Liver (tissue), 9 donors: ENCODE results near the gene NAXE. TPM values are rescaled to one million over a fixed set of nuclear protein-coding genes. Genes with fewer than 3 reads are reported as not detected.

Experiments
- DNase-seq: peaks from one replicate; pipeline ENCODE4 v3.0.0-alpha.2; 2017; ENCODE audit warnings: low spot score
- H3K27ac ChIP-seq, 2 donors: one replicate each; pipeline ENCODE4 v1.7.0; 2013; ENCODE audit warnings: inconsistent platforms in 2 of 2, low read length in 2 of 2, control low read depth in 1 of 2, low read depth in 1 of 2, mild to moderate bottlenecking in 1 of 2
- H3K27me3 ChIP-seq, 4 donors: one replicate each; pipeline versions ENCODE4 v1.6.1 to v1.7.0; 2013; ENCODE audit warnings: low read length in 3 of 4, inconsistent platforms in 1 of 4, mild to moderate bottlenecking in 1 of 4, moderate library complexity in 1 of 4; ENCODE audit not compliant: control insufficient read depth in 4 of 4, insufficient read depth in 4 of 4
- H3K36me3 ChIP-seq, 4 donors: one replicate each; pipeline versions ENCODE4 v1.6.1 to v1.7.0; 2013; ENCODE audit warnings: low read length in 3 of 4, mild to moderate bottlenecking in 3 of 4, low read depth in 1 of 4, moderate library complexity in 1 of 4; ENCODE audit not compliant: control insufficient read depth in 4 of 4, insufficient read depth in 3 of 4
- H3K4me1 ChIP-seq, 4 donors: one replicate each; pipeline versions ENCODE4 v1.6.1 to v1.7.0; 2013; ENCODE audit warnings: low read length in 3 of 4, mild to moderate bottlenecking in 3 of 4, moderate library complexity in 1 of 4; ENCODE audit not compliant: control insufficient read depth in 4 of 4, insufficient read depth in 4 of 4
- H3K4me3 ChIP-seq, 3 donors: one replicate each; pipeline versions ENCODE4 v1.6.1 to v1.7.0; 2013; ENCODE audit warnings: low read length in 3 of 3, control low read depth in 1 of 3, low read depth in 1 of 3, mild to moderate bottlenecking in 1 of 3
- H3K9ac ChIP-seq, 2 donors: one replicate each; pipeline ENCODE4 v1.7.0; 2013; ENCODE audit warnings: low read length in 2 of 2, mild to moderate bottlenecking in 2 of 2, moderate library complexity in 2 of 2, control low read depth in 1 of 2, low read depth in 1 of 2
- H3K9me3 ChIP-seq, 4 donors: one replicate each; pipeline versions ENCODE4 v1.6.1 to v1.7.0; 2013; ENCODE audit warnings: low read length in 3 of 4; ENCODE audit not compliant: control insufficient read depth in 4 of 4
- CTCF ChIP-seq: fragments of 150-350 bp; IDR thresholded peaks from 2 replicates; pipeline ENCODE4 v1.5.1; 2017; ENCODE audit warnings: improper control_type of control experiment, low read depth, low read length; ENCODE audit not compliant: missing input control
- GABPA ChIP-seq, 2 donors: IDR thresholded peaks in 1 of 2; conservative IDR thresholded peaks in 1 of 2; 2 replicates each; pipeline ENCODE4 v1.6.1; 2016; ENCODE audit warnings: antibody characterized with exemption in 2 of 2, mild to moderate bottlenecking in 1 of 2, moderate library complexity in 1 of 2
- HNF4A ChIP-seq, 2 donors: conservative IDR thresholded peaks; 2 replicates each; pipeline ENCODE4 v1.6.1; 2016; ENCODE audit warnings: antibody characterized with exemption in 2 of 2, mild to moderate bottlenecking in 2 of 2
- HNF4G ChIP-seq: IDR thresholded peaks from 2 replicates; pipeline ENCODE4 v1.6.1; 2016; ENCODE audit warnings: antibody characterized with exemption
- JUND ChIP-seq, 2 donors: IDR thresholded peaks; 2 replicates each; pipeline ENCODE4 v1.6.1; 2016; ENCODE audit warnings: antibody characterized with exemption in 2 of 2
- NR2F2 ChIP-seq: IDR thresholded peaks from 2 replicates; pipeline ENCODE4 v1.6.1; 2016; ENCODE audit warnings: antibody characterized with exemption
- RAD21 ChIP-seq, 2 donors: IDR thresholded peaks; 2 replicates each; pipeline ENCODE4 v1.6.1; 2016; ENCODE audit warnings: antibody characterized with exemption in 2 of 2, mild to moderate bottlenecking in 2 of 2
- SP1 ChIP-seq: IDR thresholded peaks from 2 replicates; pipeline ENCODE4 v1.6.1; 2018; ENCODE audit warnings: antibody characterized with exemption, mild to moderate bottlenecking
- TAF1 ChIP-seq: conservative IDR thresholded peaks from 2 replicates; pipeline ENCODE4 v1.6.1; 2016; ENCODE audit warnings: antibody characterized with exemption, mild to moderate bottlenecking
- WGBS: extraction: QIAGEN DNeasy Blood & Tissue Kit; methylation state at CpG from one replicate; pipeline ENCODE4 v1.1.7; 2013; 5-methylcytosine and 5-hydroxymethylcytosine counted together
- polyA plus RNA-seq, 2 donors: library from polyadenylated mRNA; stranded (reverse) in 1 of 2; unstranded in 1 of 2; fragments of 200-250 nt in 1 of 2; fragments of >200 nt in 1 of 2; fragmentation: Nextera tagmentation in 1 of 2; extraction: Ambion mirVana in 1 of 2; gene quantifications; one replicate each; pipeline versions ENCODE4 v1.2.1 to v1.2.3, GENCODE V29; 2013 to 2015
- total RNA-seq, 2 donors: library from RNA; depleted of rRNA; stranded (reverse); fragments of >200 nt; gene quantifications; one replicate each; pipeline ENCODE4 v1.2.3, GENCODE V29; 2014
- TF ChIP-seq, protein P1 (sequence below): IDR thresholded peaks from 2 replicates; pipeline ENCODE4 v1.6.1; 2016; ENCODE audit warnings: antibody characterized with exemption, mild to moderate bottlenecking
- TF ChIP-seq, protein P2 (sequence below): IDR thresholded peaks from 2 replicates; pipeline ENCODE4 v1.6.1; 2016; ENCODE audit warnings: antibody characterized with exemption
- TF ChIP-seq, protein P3 (sequence below): IDR thresholded peaks from 2 replicates; pipeline ENCODE4 v1.6.1; 2016; ENCODE audit warnings: antibody characterized with exemption
- donor health status: healthy.
- donor health status: healthy.
- donor health status: healthy.
- donor health status: healthy.
- donor health status: healthy.

NAXE gene
- total and polyA plus RNA-seq, 4 donors, result 20.6 to 73.8 (median 46.9) TPM

- TF ChIP-seq, protein P1, sequence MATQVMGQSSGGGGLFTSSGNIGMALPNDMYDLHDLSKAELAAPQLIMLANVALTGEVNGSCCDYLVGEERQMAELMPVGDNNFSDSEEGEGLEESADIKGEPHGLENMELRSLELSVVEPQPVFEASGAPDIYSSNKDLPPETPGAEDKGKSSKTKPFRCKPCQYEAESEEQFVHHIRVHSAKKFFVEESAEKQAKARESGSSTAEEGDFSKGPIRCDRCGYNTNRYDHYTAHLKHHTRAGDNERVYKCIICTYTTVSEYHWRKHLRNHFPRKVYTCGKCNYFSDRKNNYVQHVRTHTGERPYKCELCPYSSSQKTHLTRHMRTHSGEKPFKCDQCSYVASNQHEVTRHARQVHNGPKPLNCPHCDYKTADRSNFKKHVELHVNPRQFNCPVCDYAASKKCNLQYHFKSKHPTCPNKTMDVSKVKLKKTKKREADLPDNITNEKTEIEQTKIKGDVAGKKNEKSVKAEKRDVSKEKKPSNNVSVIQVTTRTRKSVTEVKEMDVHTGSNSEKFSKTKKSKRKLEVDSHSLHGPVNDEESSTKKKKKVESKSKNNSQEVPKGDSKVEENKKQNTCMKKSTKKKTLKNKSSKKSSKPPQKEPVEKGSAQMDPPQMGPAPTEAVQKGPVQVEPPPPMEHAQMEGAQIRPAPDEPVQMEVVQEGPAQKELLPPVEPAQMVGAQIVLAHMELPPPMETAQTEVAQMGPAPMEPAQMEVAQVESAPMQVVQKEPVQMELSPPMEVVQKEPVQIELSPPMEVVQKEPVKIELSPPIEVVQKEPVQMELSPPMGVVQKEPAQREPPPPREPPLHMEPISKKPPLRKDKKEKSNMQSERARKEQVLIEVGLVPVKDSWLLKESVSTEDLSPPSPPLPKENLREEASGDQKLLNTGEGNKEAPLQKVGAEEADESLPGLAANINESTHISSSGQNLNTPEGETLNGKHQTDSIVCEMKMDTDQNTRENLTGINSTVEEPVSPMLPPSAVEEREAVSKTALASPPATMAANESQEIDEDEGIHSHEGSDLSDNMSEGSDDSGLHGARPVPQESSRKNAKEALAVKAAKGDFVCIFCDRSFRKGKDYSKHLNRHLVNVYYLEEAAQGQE, result no peak
Measured at GRCh38 chr1:156643049-156643777, 51.6 kb downstream of the NAXE start (continued).

DNA sequence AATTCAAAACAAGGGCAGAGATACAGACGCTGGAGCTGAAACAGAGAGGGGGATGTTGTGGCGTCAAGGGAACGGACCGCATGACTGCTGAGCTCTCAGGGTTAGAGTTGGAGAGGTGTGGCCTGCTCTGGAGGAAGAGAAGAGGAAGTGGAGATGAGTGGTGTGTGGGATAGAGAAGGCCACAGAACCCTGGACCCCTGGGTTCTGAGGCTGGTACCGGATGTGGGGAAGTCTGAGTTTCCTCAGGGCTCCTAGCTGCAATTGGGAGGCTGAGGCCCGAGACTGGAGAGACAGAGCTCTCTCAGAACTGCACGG, 52.2 kb downstream of the NAXE start:
- Histone ChIP-seq H3K9ac (no peak overlapping the region), H3K9me3 (no peaks in the 10 kb centered on the region), H3K4me3 (no peak overlapping the region), H3K27ac (no peak overlapping the region), H3K36me3 (no peaks in the 10 kb centered on the region), H3K27me3 (peaks cover 5 to 18% (median 7%) of the 10 kb centered on the region in 4 donors), H3K4me1 (peaks cover 0 to 6% (median 0%) of the 10 kb centered on the region in 4 donors)
- WGBS, result 56% methylated on average over 7 of the region's 7 CpGs
- no peak for TF ChIP-seq TAF1
- TF ChIP-seq CTCF, result no peak
- no peak for TF ChIP-seq NR2F2
- TF ChIP-seq GABPA (IDR thresholded peaks at IDR 0.05 in 1 of 2, conservative IDR thresholded peaks at IDR 0.05 in 1 of 2), result no peak
- no peak for TF ChIP-seq JUND (IDR thresholded peaks at IDR 0.05)
- TF ChIP-seq RAD21 (IDR thresholded peaks at IDR 0.05), result no peak
- no peak for TF ChIP-seq HNF4G
- TF ChIP-seq HNF4A (conservative IDR thresholded peaks at IDR 0.05), result no peak
- TF ChIP-seq, protein P2, sequence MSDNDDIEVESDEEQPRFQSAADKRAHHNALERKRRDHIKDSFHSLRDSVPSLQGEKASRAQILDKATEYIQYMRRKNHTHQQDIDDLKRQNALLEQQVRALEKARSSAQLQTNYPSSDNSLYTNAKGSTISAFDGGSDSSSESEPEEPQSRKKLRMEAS, result no peak
- TF ChIP-seq, protein P3, sequence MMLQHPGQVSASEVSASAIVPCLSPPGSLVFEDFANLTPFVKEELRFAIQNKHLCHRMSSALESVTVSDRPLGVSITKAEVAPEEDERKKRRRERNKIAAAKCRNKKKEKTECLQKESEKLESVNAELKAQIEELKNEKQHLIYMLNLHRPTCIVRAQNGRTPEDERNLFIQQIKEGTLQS, result no peak
- TF ChIP-seq SP1, result no peak
- no peak for DNase-seq

Other genes with a start within 250 kb of the NAXE start
- 1 to 10 TPM; 1.0 to 3.5 TPM for gene RHBG, start 222.6 kb upstream of the NAXE start, total RNA-seq
- gene RHBG, start 222.6 kb upstream of the NAXE start, polyA plus RNA-seq, result 1 to 10 TPM in 1 of 2 donors, under 1 TPM in 1; 0.25 to 6.4 TPM
- gene MEF2D, start 91.0 kb upstream of the NAXE start, total RNA-seq, result 1 to 10 TPM; 5.2 to 5.7 TPM
- 1 to 10 TPM; 3.4 to 7.6 TPM for gene MEF2D, start 91.0 kb upstream of the NAXE start, polyA plus RNA-seq
- gene IQGAP3, start 19.2 kb upstream of the NAXE start, total RNA-seq, result 1 to 10 TPM in 1 of 2 donors, under 1 TPM in 1; under 0.01 to 8.5 TPM
- under 1 TPM; 0.11 to 0.75 TPM for gene IQGAP3, start 19.2 kb upstream of the NAXE start, polyA plus RNA-seq
- gene TTC24, start 12.1 kb upstream of the NAXE start, total RNA-seq, result under 1 TPM; 0.08 to 0.14 TPM
- gene TTC24, start 12.1 kb upstream of the NAXE start, polyA plus RNA-seq, result under 1 TPM in 1 of 2 donors, not detected in 1; 0.10 TPM
- 10 to 100 TPM in 1 of 2 donors, 1 to 10 TPM in 1; 7.6 to 18.7 TPM for gene GPATCH4, start 9.7 kb downstream of the NAXE start, total RNA-seq
- 10 to 100 TPM; 13.8 to 23.6 TPM for gene GPATCH4, start 9.7 kb downstream of the NAXE start, polyA plus RNA-seq
- gene HAPLN2, start 27.6 kb downstream of the NAXE start, total RNA-seq, result under 1 TPM in 1 of 2 donors, not detected in 1; 0.08 TPM
- gene HAPLN2, start 27.6 kb downstream of the NAXE start, polyA plus RNA-seq, result under 1 TPM in 1 of 2 donors, not detected in 1; 0.03 TPM
- not detected for gene BCAN, start 50.3 kb downstream of the NAXE start, total RNA-seq
- under 1 TPM in 1 of 2 donors, not detected in 1; 0.02 TPM for gene BCAN, start 50.3 kb downstream of the NAXE start, polyA plus RNA-seq
- gene NES, start 85.6 kb downstream of the NAXE start, total RNA-seq, result 1 to 10 TPM; 1.4 to 2.5 TPM
- gene NES, start 85.6 kb downstream of the NAXE start, polyA plus RNA-seq, result 1 to 10 TPM in 1 of 2 donors, under 1 TPM in 1; 0.15 to 3.1 TPM
- under 1 TPM in 1 of 2 donors, not detected in 1; 0.14 TPM for gene CRABP2, start 113.8 kb downstream of the NAXE start, total RNA-seq
- gene CRABP2, start 113.8 kb downstream of the NAXE start, polyA plus RNA-seq, result under 1 TPM in 1 of 2 donors, not detected in 1; 0.22 TPM
- gene METTL25B, start 136.7 kb downstream of the NAXE start, total RNA-seq, result 10 to 100 TPM in 1 of 2 donors, 1 to 10 TPM in 1; 6.9 to 13.5 TPM
- gene METTL25B, start 136.7 kb downstream of the NAXE start, polyA plus RNA-seq, result 10 to 100 TPM; 10.2 to 12.7 TPM
- 1 to 10 TPM; 5.6 to 7.5 TPM for gene ISG20L2, start 137.0 kb downstream of the NAXE start, total RNA-seq
- 1 to 10 TPM; 6.0 to 9.9 TPM for gene ISG20L2, start 137.0 kb downstream of the NAXE start, polyA plus RNA-seq
- 10 to 100 TPM; 26.2 to 47.4 TPM for gene MRPL24, start 149.3 kb downstream of the NAXE start, total RNA-seq
- gene MRPL24, start 149.3 kb downstream of the NAXE start, polyA plus RNA-seq, result 100 to 1,000 TPM in 1 of 2 donors, 10 to 100 TPM in 1; 74.8 to 123 TPM
- gene HDGF, start 159.9 kb downstream of the NAXE start, total RNA-seq, result 100 to 1,000 TPM; 120 to 148 TPM
- gene HDGF, start 159.9 kb downstream of the NAXE start, polyA plus RNA-seq, result 100 to 1,000 TPM in 1 of 2 donors, 10 to 100 TPM in 1; 41.7 to 119 TPM
- gene PRCC, start 175.8 kb downstream of the NAXE start, total RNA-seq, result 10 to 100 TPM in 1 of 2 donors, 1 to 10 TPM in 1; 8.8 to 10.7 TPM
- gene PRCC, start 175.8 kb downstream of the NAXE start, polyA plus RNA-seq, result 10 to 100 TPM; 17.9 to 19.3 TPM
- under 1 TPM; 0.14 to 0.17 TPM for gene SH2D2A, start 225.1 kb downstream of the NAXE start, total RNA-seq
- under 1 TPM; 0.32 to 0.38 TPM for gene SH2D2A, start 225.1 kb downstream of the NAXE start, polyA plus RNA-seq